K562 (cell line): ENCODE results near the gene DCAF10. TPM values are rescaled to one million over a fixed set of nuclear protein-coding genes. Genes with fewer than 3 reads are reported as not detected.
A peak's percentile ranks its signal among the peaks of the same experiment; 100 is the strongest.

Experiments used
- BCL6 ChIP-seq: fragments of 250-450 bp; sonication (Bioruptor Pico); IDR thresholded peaks from 2 replicates; pipeline ENCODE4 v1.4.0; 2020
- GATA2 ChIP-seq: sonication (generic); formaldehyde crosslinking; IDR thresholded peaks from 2 replicates; pipeline ENCODE4 v1.4.0; 2020; ENCODE audit warnings: mild to moderate bottlenecking, missing genetic modification reagents
- LEF1 ChIP-seq: fragments of 450-650 bp; IDR thresholded peaks from 2 replicates; pipeline ENCODE4 v1.6.1; 2016; ENCODE audit warnings: mild to moderate bottlenecking
- MCM5 ChIP-seq: fragments of 450-650 bp; IDR thresholded peaks from 2 replicates; pipeline ENCODE4 v1.6.1; 2016; ENCODE audit warnings: low read depth
- MEIS2 ChIP-seq: fragments of 450-650 bp; IDR thresholded peaks from 2 replicates; pipeline ENCODE4 v1.6.1; 2014; ENCODE audit warnings: mild to moderate bottlenecking; ENCODE audit not compliant: partially characterized antibody
- NCOR1 ChIP-seq: fragments of 450-650 bp; IDR thresholded peaks from 2 replicates; pipeline ENCODE4 v1.6.1; 2016; ENCODE audit warnings: mild to moderate bottlenecking, moderate library complexity
- PRMT5 ChIP-seq: sonication (generic); formaldehyde crosslinking; IDR thresholded peaks from 2 replicates; pipeline ENCODE4 v1.5.0; 2020; ENCODE audit warnings: missing genetic modification reagents
- TAL1 ChIP-seq: fragments of 450-650 bp; IDR thresholded peaks from 2 replicates; pipeline ENCODE4 v1.6.1; 2016; ENCODE audit warnings: mild to moderate bottlenecking
- TBP ChIP-seq: optimal IDR thresholded peaks from 2 replicates; pipeline ENCODE3; 2011; ENCODE audit warnings: low read depth, low read length, improper control_type of control experiment
- ZNF444 ChIP-seq: fragments of 250-450 bp; sonication (Bioruptor Pico); IDR thresholded peaks from 2 replicates; pipeline ENCODE4 v1.4.0; 2020; ENCODE audit warnings: mild to moderate bottlenecking, moderate library complexity
- polyA plus RNA-seq, 8 experiments: library from polyadenylated mRNA; depleted of rRNA in 4 of 8; stranded (reverse) in 5 of 8; unstranded in 3 of 8; fragments of >200 nt; fragmentation: Nextera tagmentation in 2 of 8; fragmentation: Illumina TruSeq in 1 of 8; extraction: Ambion mirVana in 2 of 8; extraction: Trizol in 1 of 8; gene quantifications; 2 replicates each; pipeline versions ENCODE4 v1.2.1 to v1.2.3, GENCODE V29; 2011 to 2014; ENCODE audit warnings: inconsistent platforms in 1 of 8, missing spikeins in 1 of 8
- total RNA-seq, 7 experiments: library from RNA; depleted of rRNA in 6 of 7; stranded (reverse); fragments of >200 nt in 6 of 7; fragmentation: Illumina TruSeq in 2 of 7; extraction: Trizol in 2 of 7; gene quantifications; 2 replicates each; pipeline versions ENCODE4 v1.2.1 to v1.2.3, GENCODE V29; 2011 to 2021; ENCODE audit warnings: low replicate concordance in 1 of 7
- TF ChIP-seq, protein P1 (sequence below): sonication (generic); formaldehyde crosslinking; IDR thresholded peaks from 2 replicates; pipeline ENCODE4 v1.8.1; 2023; ENCODE audit warnings: mild to moderate bottlenecking, missing genetic modification reagents

DCAF10 gene
- total and polyA plus RNA-seq, 9 of the 15 experiments (the other 6 are each of a cell fraction or from before 2014, with no cell fraction given): 6.8 to 40.1 (median 16.9) TPM

DNA sequence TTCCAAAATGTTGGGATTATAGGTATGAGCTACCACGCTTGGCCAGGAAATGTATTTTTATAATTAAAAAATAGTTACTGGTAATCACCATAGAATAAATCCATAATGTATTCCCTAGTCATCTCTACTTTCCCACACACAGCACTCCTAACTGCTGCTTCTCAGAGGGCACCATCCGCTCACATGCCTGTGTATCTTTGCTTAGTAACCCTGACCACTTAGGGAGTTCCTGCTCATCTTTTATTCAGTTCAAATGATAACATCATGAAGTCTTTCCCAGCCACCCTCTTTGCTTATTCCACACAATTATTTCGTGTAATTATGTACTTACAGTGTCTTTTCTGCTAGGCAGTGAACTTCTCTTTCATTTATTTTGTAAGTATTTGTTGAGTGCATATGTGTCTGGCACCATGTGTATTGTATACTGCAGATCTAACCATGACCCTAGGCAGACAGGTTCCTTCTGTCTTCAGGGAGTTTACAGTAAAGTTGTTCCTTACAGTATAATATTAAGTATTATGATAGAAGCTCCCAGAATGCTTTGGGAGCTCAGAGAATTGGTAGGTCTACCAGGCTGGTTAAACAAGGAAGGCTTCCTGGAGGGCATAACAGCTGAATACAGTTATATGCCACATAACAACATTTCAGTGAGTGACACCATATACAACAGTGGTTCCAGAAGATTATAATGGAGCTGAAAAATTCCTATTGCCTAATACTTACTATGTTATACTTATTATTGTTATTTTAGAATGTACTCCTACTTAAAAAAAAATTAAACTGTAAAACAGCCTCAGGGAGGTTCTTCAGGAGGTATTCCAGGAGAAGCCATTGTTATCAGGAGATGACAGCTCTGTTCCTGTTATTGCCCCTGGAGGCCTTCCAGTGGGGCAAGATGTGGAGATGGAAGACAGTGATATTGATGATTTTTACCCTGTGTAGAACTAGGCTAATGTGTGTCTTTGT, 39.2 kb downstream of the DCAF10 start (continued):
- TF ChIP-seq, protein P1, sequence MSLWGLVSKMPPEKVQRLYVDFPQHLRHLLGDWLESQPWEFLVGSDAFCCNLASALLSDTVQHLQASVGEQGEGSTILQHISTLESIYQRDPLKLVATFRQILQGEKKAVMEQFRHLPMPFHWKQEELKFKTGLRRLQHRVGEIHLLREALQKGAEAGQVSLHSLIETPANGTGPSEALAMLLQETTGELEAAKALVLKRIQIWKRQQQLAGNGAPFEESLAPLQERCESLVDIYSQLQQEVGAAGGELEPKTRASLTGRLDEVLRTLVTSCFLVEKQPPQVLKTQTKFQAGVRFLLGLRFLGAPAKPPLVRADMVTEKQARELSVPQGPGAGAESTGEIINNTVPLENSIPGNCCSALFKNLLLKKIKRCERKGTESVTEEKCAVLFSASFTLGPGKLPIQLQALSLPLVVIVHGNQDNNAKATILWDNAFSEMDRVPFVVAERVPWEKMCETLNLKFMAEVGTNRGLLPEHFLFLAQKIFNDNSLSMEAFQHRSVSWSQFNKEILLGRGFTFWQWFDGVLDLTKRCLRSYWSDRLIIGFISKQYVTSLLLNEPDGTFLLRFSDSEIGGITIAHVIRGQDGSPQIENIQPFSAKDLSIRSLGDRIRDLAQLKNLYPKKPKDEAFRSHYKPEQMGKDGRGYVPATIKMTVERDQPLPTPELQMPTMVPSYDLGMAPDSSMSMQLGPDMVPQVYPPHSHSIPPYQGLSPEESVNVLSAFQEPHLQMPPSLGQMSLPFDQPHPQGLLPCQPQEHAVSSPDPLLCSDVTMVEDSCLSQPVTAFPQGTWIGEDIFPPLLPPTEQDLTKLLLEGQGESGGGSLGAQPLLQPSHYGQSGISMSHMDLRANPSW (CRISPR knock-in tag): 0 out of 2 replicates have a peak, but pooled peaks have one; percentile 22
- TF ChIP-seq MCM5 (no peak), TBP (peak; percentile 23), NCOR1 (peak; percentile 63; the same call in 1 of the 2 replicates), ZNF444 (CRISPR knock-in tag) (0 out of 2 replicates have a peak, but pooled peaks have one; percentile 47), PRMT5 (CRISPR knock-in tag) (no peak), BCL6 (no peak), LEF1 (peak; percentile 57), GATA2 (CRISPR knock-in tag) (0 out of 2 replicates have a peak, but pooled peaks have one; percentile 28), MEIS2 (peak; percentile 63), TAL1 (peak; percentile 63)
